HG02885 (cell line): ENCODE data around the gene SP3.

Experiments used
- ATAC-seq: cut with Tn5 transposase; IDR thresholded peaks from one replicate; pipeline ENCODE4 v1.9.1; 2021; ENCODE audit warnings: mild to moderate bottlenecking; ENCODE audit not compliant: unreplicated experiment, poor library complexity

The SP3 gene

GRCh38 chr2:173948842-173949241 lies 16.3 kb downstream of the SP3 start:
- ATAC-seq, result no peak

- no peak for ATAC-seq
Observed at GRCh38 chr2:173948198-173948597, 17.0 kb downstream of the SP3 start.

- no peak for ATAC-seq
Observed at GRCh38 chr2:173947131-173947530, 18.0 kb downstream of the SP3 start.

- no peak for ATAC-seq
Observed at GRCh38 chr2:173943738-173944137, 21.4 kb downstream of the SP3 start.

GRCh38 chr2:173942861-173943523 lies 22.2 kb downstream of the SP3 start:
- ATAC-seq, result no peak

- no peak for ATAC-seq
Observed at GRCh38 chr2:173941567-173941966, 23.6 kb downstream of the SP3 start.

- no peak for ATAC-seq
Observed at GRCh38 chr2:173940208-173941020, 24.8 kb downstream of the SP3 start.

GRCh38 chr2:173938700-173939384 lies 26.3 kb downstream of the SP3 start:
- no peak for ATAC-seq

GRCh38 chr2:173935305-173935704 lies 29.9 kb downstream of the SP3 start:
- ATAC-seq, result no peak

- no peak for ATAC-seq
Observed at GRCh38 chr2:173934895-173935294, 30.3 kb downstream of the SP3 start.

GRCh38 chr2:173931751-173932150 lies 33.4 kb downstream of the SP3 start:
- no peak for ATAC-seq

GRCh38 chr2:173929441-173929840 lies 35.7 kb downstream of the SP3 start:
- no peak for ATAC-seq

- no peak for ATAC-seq
Observed at GRCh38 chr2:173926875-173927274, 38.3 kb downstream of the SP3 start.

- no peak for ATAC-seq
Observed at GRCh38 chr2:173924285-173924684, 40.9 kb downstream of the SP3 start.

- ATAC-seq, result no peak
Observed at GRCh38 chr2:173922760-173923159, 42.4 kb downstream of the SP3 start.

GRCh38 chr2:173922068-173922467 lies 43.1 kb downstream of the SP3 start:
- ATAC-seq, result no peak

- ATAC-seq, result no peak
Observed at GRCh38 chr2:173914055-173914927, 50.9 kb downstream of the SP3 start.

GRCh38 chr2:173909846-173910245 lies 55.3 kb downstream of the SP3 start:
- ATAC-seq, result no peak

GRCh38 chr2:173906626-173907025 lies 58.5 kb downstream of the SP3 start:
- ATAC-seq, result no peak
